Measurements from ENCODE around the gene PPP1R16B. TPM values are rescaled to one million over a fixed set of nuclear protein-coding genes. Genes with fewer than 3 reads are reported as not detected.

PPP1R16B gene
- total and polyA plus RNA-seq, 2 experiments from 2014 or later = 0.28 to 0.33 TPM

DNA sequence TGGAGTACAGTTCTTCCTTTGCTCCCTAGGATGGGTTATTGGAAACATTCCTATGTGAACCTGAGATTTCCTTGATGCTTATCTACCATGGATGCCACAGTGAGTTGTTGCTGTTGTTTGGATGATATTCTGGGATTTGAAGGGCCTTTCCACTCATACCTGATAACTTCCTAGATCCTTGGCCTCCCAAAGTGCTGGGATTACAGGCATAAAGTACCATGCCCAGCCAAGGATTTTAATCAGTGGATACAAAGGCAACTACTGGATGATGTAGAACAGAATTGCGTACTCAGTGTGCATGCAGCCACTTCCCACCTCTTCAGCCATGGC, 20.0 kb downstream of the PPP1R16B start:
- no peaks in the 10 kb centered on the region for H3K79me2 ChIP-seq
- no peak overlapping the region for H3K4me2 ChIP-seq
- WGBS (ENCODE audit: low lambda C conversion rate, missing lambda C conversion rate) = 75% methylated on average over 1 of the region's 1 CpG
- no peaks in the 10 kb centered on the region for H3K9me3 ChIP-seq (ENCODE audit: low read depth)
- no peaks in the 10 kb centered on the region for H3K36me3 ChIP-seq (replicated peaks; ENCODE audit: insufficient read depth, low read depth)
- H3K4me3 ChIP-seq = no peak overlapping the region
- TF ChIP-seq, protein P1, sequence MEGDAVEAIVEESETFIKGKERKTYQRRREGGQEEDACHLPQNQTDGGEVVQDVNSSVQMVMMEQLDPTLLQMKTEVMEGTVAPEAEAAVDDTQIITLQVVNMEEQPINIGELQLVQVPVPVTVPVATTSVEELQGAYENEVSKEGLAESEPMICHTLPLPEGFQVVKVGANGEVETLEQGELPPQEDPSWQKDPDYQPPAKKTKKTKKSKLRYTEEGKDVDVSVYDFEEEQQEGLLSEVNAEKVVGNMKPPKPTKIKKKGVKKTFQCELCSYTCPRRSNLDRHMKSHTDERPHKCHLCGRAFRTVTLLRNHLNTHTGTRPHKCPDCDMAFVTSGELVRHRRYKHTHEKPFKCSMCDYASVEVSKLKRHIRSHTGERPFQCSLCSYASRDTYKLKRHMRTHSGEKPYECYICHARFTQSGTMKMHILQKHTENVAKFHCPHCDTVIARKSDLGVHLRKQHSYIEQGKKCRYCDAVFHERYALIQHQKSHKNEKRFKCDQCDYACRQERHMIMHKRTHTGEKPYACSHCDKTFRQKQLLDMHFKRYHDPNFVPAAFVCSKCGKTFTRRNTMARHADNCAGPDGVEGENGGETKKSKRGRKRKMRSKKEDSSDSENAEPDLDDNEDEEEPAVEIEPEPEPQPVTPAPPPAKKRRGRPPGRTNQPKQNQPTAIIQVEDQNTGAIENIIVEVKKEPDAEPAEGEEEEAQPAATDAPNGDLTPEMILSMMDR (IDR thresholded peaks at IDR 0.05; ENCODE audit: poor library complexity) = no peak
- TF ChIP-seq EZH2 (IDR thresholded peaks at IDR 0.05; ENCODE audit: borderline replicate concordance) (no peak), EZH2phosphoT487 (IDR thresholded peaks at IDR 0.05; ENCODE audit: low read depth, severe bottlenecking, unreplicated experiment) (no peak)
- no peak overlapping the region for H3K27ac ChIP-seq
- DNase-seq (ENCODE audit: low spot score) = no peak
- H3K9me2 ChIP-seq (replicated peaks; ENCODE audit: insufficient read depth) = no peaks in the 10 kb centered on the region
- no peaks in the 10 kb centered on the region for H3K4me1 ChIP-seq (ENCODE audit: insufficient read depth)
- peaks cover 19% of the 10 kb centered on the region for H3K27me3 ChIP-seq
- H2AFZ ChIP-seq = no peak overlapping the region
- H4K20me1 ChIP-seq (ENCODE audit: insufficient read depth, poor library complexity, severe bottlenecking) = no peaks in the 10 kb centered on the region

- no peak for TF ChIP-seq EZH2phosphoT487 (IDR thresholded peaks at IDR 0.05; ENCODE audit: low read depth, severe bottlenecking, unreplicated experiment)
- TF ChIP-seq, protein P1 (IDR thresholded peaks at IDR 0.05; ENCODE audit: poor library complexity) = no peak
- no peak for TF ChIP-seq EZH2 (IDR thresholded peaks at IDR 0.05; ENCODE audit: borderline replicate concordance)
- Histone ChIP-seq H3K9me3 (ENCODE audit: low read depth) (no peaks in the 10 kb centered on the region), H3K9me2 (replicated peaks; ENCODE audit: insufficient read depth) (no peaks in the 10 kb centered on the region), H4K20me1 (ENCODE audit: insufficient read depth, poor library complexity, severe bottlenecking) (no peaks in the 10 kb centered on the region), H3K4me3 (no peak overlapping the region), H3K27me3 (peaks cover 19% of the 10 kb centered on the region), H3K79me2 (no peaks in the 10 kb centered on the region), H3K4me1 (ENCODE audit: insufficient read depth) (no peaks in the 10 kb centered on the region), H3K27ac (no peak overlapping the region), H3K4me2 (no peak overlapping the region), H3K36me3 (replicated peaks; ENCODE audit: insufficient read depth, low read depth) (no peaks in the 10 kb centered on the region), H2AFZ (no peak overlapping the region)
- peak; percentile 57 for DNase-seq (ENCODE audit: low spot score)
- WGBS (ENCODE audit: low lambda C conversion rate, missing lambda C conversion rate) = 15% methylated on average over 9 of the region's 9 CpGs
Observed at GRCh38 chr20:38825901-38826625, 20.6 kb downstream of the PPP1R16B start.

DNA sequence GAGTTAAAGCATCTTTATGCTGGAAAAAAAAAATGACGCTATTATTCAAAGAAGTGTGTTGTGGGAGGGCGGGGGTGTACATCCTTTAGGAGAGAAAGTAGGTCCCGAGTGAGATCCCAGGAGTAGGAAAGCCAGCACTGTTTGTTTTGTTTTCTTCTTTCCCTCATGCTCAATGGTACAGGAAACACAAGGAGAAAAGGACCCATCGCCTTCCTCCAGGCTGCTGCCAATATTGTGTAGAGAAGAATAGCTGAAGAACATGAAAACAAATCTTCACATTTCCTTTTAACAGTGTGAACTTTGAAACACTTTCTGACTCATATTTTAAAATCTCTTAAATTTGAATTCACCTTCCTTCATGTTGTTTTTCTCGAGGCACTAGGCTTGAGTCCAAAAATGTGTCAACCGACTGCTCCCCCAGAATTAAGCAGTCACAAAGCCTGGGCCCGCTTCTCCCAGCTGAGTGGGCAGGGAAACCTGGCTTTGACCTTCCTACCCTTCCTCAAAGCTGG, 22.3 kb downstream of the PPP1R16B start:
- Histone ChIP-seq H3K4me3 (no peak overlapping the region), H3K4me1 (ENCODE audit: insufficient read depth) (no peaks in the 10 kb centered on the region), H3K36me3 (replicated peaks; ENCODE audit: insufficient read depth, low read depth) (no peaks in the 10 kb centered on the region), H3K9me2 (replicated peaks; ENCODE audit: insufficient read depth) (no peaks in the 10 kb centered on the region), H3K79me2 (no peaks in the 10 kb centered on the region), H4K20me1 (ENCODE audit: insufficient read depth, poor library complexity, severe bottlenecking) (no peaks in the 10 kb centered on the region), H3K27ac (no peak overlapping the region), H3K9me3 (ENCODE audit: low read depth) (no peaks in the 10 kb centered on the region), H2AFZ (no peak overlapping the region), H3K4me2 (no peak overlapping the region), H3K27me3 (peaks cover 15% of the 10 kb centered on the region)
- no peak for DNase-seq (ENCODE audit: low spot score)
- TF ChIP-seq EZH2 (IDR thresholded peaks at IDR 0.05; ENCODE audit: borderline replicate concordance) = no peak
- 93% methylated on average over 7 of the region's 7 CpGs for WGBS (ENCODE audit: low lambda C conversion rate, missing lambda C conversion rate)

DNA sequence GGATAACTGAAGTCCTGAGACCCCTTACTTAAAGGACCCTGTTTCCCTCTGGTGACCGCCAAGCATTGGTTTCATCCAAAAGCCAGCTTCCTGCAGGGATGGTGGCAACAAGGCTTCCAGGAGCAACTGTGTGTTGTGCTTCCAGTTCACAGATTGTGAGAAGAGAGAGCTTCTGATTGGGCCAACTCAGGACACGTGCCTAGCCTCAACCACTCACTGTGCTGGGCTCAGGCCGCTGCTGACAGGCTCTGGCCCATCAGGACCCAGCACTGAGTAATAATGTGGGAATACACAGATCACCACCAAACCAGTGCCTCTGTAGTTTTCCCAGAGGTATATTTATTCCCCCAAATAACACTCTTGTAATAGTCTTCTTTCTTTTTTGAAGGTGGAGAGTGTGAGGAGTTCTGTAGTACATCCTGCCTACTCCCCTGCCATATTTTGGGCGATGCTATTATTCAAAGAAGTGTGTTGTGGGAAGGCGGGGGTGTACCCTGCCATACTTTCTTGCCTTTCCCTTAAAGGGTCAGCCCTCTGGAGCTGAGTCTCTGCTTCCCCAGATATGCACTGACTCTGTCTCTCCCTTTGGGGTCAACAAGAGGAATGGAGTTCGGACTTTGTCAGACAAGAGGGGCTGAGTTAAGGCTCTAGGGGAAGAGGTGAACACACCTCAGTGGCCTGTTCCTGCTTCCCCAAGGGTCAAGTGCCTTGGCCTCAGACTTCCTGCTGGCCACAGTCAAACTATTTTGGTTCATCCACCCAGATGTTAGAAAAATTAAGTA, 23.2 kb downstream of the PPP1R16B start:
- 97% methylated on average over 6 of the region's 6 CpGs for WGBS (ENCODE audit: low lambda C conversion rate, missing lambda C conversion rate)

More for the DNA sequence above, 23.2 kb downstream of the PPP1R16B start:
- no peaks in the 10 kb centered on the region for H3K36me3 ChIP-seq (replicated peaks; ENCODE audit: insufficient read depth, low read depth)
- H3K9me3 ChIP-seq (ENCODE audit: low read depth) = no peaks in the 10 kb centered on the region
- no peaks in the 10 kb centered on the region for H3K79me2 ChIP-seq
- DNase-seq (ENCODE audit: low spot score) = no peak
- H3K9me2 ChIP-seq (replicated peaks; ENCODE audit: insufficient read depth) = no peaks in the 10 kb centered on the region
- H2AFZ ChIP-seq = no peak overlapping the region
- no peaks in the 10 kb centered on the region for H4K20me1 ChIP-seq (ENCODE audit: insufficient read depth, poor library complexity, severe bottlenecking)
- no peak overlapping the region for H3K27ac ChIP-seq
- H3K4me3 ChIP-seq = no peak overlapping the region
- H3K27me3 ChIP-seq = peaks cover 16% of the 10 kb centered on the region
- H3K4me1 ChIP-seq (ENCODE audit: insufficient read depth) = no peaks in the 10 kb centered on the region
- H3K4me2 ChIP-seq = no peak overlapping the region
- TF ChIP-seq EZH2phosphoT487 (IDR thresholded peaks at IDR 0.05; ENCODE audit: low read depth, severe bottlenecking, unreplicated experiment) (no peak), EZH2 (IDR thresholded peaks at IDR 0.05; ENCODE audit: borderline replicate concordance) (no peak)
- TF ChIP-seq, protein P1 (IDR thresholded peaks at IDR 0.05; ENCODE audit: poor library complexity) = no peak
